ENCODE measurements around the gene TRIM66.

DNA sequence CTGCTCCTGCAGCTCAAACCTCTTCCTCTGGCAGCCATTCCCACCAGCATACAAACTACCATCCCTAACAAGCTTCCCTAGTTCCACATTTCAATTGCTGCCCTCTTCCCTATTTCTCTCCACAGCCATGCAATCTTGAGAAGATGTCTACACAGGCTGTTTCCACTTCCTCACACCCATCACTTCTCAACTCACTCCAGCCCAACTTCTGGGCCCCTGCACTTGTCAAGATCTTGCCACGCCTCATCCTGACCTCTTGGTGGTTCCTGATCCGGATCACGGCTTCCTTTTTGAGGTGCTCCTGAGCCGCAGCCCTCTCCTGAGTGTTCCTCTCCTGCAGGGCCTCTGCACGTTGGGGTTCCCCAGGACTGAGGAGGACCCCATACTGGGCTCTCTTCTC is 22.7 kb upstream of the TRIM66 start:
- no peak for TF ChIP-seq NFE2L2 (conservative IDR thresholded peaks at IDR 0.05; ENCODE audit: low read length)
- no peak for TF ChIP-seq JUN (IDR thresholded peaks at IDR 0.05)
- TF ChIP-seq, protein P1, sequence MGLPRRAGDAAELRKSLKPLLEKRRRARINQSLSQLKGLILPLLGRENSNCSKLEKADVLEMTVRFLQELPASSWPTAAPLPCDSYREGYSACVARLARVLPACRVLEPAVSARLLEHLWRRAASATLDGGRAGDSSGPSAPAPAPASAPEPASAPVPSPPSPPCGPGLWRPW (IDR thresholded peaks at IDR 0.05), result no peak
- TF ChIP-seq, protein P2, sequence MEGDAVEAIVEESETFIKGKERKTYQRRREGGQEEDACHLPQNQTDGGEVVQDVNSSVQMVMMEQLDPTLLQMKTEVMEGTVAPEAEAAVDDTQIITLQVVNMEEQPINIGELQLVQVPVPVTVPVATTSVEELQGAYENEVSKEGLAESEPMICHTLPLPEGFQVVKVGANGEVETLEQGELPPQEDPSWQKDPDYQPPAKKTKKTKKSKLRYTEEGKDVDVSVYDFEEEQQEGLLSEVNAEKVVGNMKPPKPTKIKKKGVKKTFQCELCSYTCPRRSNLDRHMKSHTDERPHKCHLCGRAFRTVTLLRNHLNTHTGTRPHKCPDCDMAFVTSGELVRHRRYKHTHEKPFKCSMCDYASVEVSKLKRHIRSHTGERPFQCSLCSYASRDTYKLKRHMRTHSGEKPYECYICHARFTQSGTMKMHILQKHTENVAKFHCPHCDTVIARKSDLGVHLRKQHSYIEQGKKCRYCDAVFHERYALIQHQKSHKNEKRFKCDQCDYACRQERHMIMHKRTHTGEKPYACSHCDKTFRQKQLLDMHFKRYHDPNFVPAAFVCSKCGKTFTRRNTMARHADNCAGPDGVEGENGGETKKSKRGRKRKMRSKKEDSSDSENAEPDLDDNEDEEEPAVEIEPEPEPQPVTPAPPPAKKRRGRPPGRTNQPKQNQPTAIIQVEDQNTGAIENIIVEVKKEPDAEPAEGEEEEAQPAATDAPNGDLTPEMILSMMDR (IDR thresholded peaks at IDR 0.05), result no peak
- no peak for TF ChIP-seq CHD4 (IDR thresholded peaks at IDR 0.05; ENCODE audit: borderline replicate concordance)
- no peak for TF ChIP-seq POLR2A (IDR thresholded peaks at IDR 0.05; ENCODE audit: low read length)
- TF ChIP-seq RCOR1 (IDR thresholded peaks at IDR 0.05; ENCODE audit: low read depth, low read length), result no peak
- TF ChIP-seq NR3C1 (IDR thresholded peaks at IDR 0.05), result no peak
- no peak for TF ChIP-seq CHD2 (IDR thresholded peaks at IDR 0.05; ENCODE audit: low read length, partially characterized antibody)
- TF ChIP-seq HDAC2 (IDR thresholded peaks at IDR 0.05), result no peak
- TF ChIP-seq, protein P3, sequence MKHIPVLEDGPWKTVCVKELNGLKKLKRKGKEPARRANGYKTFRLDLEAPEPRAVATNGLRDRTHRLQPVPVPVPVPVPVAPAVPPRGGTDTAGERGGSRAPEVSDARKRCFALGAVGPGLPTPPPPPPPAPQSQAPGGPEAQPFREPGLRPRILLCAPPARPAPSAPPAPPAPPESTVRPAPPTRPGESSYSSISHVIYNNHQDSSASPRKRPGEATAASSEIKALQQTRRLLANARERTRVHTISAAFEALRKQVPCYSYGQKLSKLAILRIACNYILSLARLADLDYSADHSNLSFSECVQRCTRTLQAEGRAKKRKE (CRISPR knock-in tag; IDR thresholded peaks at IDR 0.05; ENCODE audit: low read depth), result no peak
- TF ChIP-seq, protein P4, sequence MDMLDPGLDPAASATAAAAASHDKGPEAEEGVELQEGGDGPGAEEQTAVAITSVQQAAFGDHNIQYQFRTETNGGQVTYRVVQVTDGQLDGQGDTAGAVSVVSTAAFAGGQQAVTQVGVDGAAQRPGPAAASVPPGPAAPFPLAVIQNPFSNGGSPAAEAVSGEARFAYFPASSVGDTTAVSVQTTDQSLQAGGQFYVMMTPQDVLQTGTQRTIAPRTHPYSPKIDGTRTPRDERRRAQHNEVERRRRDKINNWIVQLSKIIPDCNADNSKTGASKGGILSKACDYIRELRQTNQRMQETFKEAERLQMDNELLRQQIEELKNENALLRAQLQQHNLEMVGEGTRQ (IDR thresholded peaks at IDR 0.05), result no peak
- TF ChIP-seq ZFP36 (IDR thresholded peaks at IDR 0.05; ENCODE audit: borderline replicate concordance, partially characterized antibody), result no peak
